HG03432 (cell line): Measurements from ENCODE around the gene ARID5B.
"Not testable (repeated sequence)": the region's sequence is repeated elsewhere in the genome, so short reads cannot be mapped to it uniquely, and the experiment has no call there.

Source experiments
- ATAC-seq: cut with Tn5 transposase; IDR thresholded peaks from one replicate; pipeline ENCODE4 v1.9.1; 2021; ENCODE audit warnings: mild to moderate bottlenecking, moderate library complexity; ENCODE audit not compliant: unreplicated experiment

Gene ARID5B

DNA sequence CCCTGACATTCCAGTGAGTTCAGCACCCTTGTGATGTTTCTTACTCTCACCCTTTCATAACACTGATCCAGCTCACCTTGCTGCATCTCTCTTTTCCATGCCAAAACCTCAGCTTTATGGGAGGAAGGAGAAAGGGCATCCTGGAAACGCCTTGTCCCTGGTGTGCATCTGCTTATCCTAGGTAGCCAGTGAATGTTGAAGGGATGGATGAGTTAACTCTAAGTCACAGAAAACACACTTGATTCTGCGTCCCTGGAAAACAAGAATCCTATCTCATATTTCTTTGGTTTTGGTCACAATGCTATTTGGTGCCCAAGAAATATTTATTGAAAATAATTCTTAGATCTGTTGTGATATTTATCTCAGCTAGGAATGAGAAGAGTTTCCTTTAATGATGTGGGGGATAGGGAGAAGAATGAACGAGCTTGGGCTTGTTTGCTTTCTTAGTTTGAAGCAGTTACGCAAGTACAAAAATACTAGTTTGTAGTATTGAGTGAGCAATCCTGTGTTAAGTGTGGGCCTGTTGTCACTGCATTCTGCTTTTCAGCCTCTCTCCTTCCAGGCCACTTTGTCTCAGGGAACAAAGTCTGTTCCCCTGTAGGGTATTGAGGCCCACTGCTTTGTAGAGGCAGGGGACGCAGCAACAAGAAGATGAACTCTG is 126.5 kb downstream of the ARID5B start:
- no peak for ATAC-seq

DNA sequence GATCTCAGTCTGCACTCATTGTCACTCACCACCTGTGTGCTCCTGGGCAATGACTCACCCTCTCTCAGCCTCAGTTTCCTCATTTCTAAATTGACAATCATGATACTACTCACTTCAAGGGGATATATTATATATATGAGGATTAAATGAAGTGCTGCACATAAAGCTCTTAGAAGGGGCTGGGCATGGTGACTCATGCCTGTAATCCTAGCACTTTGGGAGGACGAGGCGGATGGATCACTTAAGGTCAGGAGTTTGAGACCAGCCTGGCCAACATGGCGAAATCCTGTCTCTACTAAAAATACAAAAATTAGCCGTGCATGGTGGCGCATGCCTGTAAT is 127.0 kb downstream of the ARID5B start:
- not testable (repeated sequence) for ATAC-seq

- no peak for ATAC-seq
Measured at GRCh38 chr10:62029401-62029800, 127.9 kb downstream of the ARID5B start.

DNA sequence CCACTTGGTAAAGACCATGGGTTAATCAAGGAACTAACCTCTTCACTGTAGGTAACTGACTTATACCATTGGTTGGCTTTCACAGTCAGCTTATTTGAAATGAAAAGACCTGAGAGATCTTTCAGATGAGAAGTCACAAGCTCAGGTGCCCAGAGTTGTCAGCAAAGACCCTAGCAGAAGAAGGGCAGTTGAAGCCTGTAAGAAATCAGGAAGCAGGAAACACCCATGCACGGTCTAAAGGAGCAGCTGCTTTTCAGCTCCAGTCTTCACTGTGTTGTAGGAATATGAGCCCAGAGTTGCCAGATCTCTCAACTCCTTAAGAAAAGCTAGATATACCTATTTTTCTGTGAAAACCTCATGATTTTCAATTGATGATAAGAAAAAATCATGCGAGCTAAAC is 130.0 kb downstream of the ARID5B start:
- no peak for ATAC-seq

GRCh38 chr10:62033125-62033524 is 131.6 kb downstream of the ARID5B start:
- ATAC-seq = no peak

- no peak for ATAC-seq
Measured at GRCh38 chr10:62034096-62034640, 132.7 kb downstream of the ARID5B start.

GRCh38 chr10:62036186-62037081 is 134.9 kb downstream of the ARID5B start:
- ATAC-seq = no peak

DNA sequence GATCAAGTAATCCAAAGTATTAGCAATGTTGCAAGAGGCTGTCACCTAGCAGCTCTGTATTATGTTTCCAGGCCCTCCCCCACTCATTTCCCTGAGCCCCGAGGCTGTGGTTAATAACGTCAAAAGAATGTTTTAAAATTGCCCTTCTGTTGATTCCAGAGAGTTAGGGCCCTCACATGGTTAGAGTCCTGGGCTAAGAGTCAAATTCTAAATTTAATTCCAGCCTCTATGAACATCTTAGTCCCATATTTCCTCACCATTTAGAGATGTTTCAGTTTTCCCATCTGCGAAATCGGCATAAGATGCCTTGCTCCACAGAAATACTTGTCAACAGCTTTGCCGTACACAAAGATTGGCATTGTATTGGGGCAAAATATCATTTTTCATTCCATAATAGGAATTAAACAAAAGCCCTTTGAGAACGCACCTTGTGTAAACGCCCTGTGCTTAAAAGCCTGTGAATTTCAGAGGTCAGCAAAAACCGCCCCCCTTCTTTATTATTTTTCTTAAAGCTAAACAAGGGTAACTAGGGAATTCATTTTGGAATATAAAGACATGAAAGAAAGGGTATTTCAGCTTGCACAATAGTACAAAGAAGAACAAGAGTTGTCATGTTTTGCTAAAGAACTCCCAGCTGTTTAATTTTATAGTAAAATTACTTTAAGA is 135.8 kb downstream of the ARID5B start:
- no peak for ATAC-seq

DNA sequence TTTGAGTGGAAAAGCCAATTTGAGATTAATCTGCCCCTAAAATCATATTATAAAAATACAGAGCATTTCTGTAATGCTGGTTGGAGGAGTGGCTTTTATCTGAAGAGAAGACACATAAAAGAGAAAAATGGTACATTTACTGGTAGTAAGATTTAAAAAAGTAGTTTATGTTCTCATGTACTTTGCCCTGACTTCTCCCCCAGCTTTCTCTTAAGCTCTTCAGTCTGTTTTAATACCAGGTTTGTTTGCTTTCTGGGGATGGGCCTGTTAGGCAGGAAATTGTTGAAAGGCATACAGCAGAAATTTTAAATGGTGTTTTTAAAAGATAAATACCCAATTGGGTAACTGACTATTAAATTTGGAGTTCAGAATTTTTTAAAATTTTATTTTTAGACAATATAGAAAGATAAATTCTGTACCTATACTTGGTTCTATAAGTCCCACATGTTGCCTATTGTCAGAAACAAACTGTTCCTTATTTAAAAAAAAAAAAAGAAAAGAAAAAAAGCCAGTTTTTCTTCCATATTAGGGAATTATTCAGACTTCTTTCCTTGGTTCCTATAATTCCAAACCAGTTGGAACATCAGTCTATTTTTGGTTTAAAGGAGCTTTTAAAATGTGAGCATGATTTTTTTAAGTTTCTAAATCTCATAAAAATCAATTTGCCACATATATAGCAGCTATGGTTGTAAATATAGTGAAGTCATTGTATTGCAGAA is 136.6 kb downstream of the ARID5B start:
- no peak for ATAC-seq

GRCh38 chr10:62038609-62039190 is 137.2 kb downstream of the ARID5B start:
- ATAC-seq = peak; percentile 64

DNA sequence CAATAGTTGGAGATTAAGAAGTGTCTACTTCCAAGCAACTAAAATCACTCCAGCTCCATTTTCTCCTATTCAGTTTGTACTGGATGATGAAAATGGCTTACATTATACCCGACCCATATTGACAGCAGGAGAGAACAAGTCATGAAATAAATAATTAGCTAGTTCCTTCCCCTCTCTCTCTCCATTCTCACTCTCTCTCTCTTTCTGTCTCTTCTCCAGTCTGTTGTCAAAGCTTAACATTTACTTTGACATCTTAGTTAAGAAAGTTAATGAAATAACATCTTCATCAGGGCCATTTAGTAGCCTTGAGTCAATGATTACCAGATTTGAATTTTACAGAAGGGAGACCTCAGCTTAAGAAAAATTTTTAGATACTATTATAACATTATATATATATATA is 138.5 kb downstream of the ARID5B start:
- ATAC-seq = no peak

GRCh38 chr10:62040881-62041280 is 139.4 kb downstream of the ARID5B start:
- no peak for ATAC-seq

DNA sequence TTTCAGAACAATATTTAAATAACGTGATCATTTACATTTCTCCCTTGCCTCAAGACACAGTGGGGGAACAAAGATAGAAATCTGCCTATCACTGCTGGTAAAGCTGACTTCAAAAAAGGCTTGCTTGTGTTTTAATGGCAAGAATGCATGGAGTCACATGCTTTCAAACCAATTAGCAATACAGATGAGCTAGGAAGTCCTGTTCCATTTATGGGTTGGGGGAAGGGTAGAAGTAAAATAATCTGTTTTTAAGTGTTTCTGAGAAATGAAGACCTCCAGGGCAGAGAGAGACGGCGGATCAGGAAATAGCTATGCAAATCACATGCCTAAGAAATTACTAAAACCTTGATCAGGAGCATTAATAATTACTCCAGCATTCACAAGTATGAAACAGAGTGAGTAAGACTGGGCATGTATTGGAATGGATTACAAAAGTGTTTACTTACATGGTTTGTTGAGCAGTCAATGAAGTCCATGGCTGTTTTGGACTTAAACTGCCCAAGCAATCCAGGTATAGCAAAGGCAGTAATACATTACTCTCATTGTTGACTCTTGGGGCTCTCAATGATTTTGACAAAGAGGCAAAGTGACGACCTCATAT is 142.0 kb downstream of the ARID5B start:
- ATAC-seq = no peak

DNA sequence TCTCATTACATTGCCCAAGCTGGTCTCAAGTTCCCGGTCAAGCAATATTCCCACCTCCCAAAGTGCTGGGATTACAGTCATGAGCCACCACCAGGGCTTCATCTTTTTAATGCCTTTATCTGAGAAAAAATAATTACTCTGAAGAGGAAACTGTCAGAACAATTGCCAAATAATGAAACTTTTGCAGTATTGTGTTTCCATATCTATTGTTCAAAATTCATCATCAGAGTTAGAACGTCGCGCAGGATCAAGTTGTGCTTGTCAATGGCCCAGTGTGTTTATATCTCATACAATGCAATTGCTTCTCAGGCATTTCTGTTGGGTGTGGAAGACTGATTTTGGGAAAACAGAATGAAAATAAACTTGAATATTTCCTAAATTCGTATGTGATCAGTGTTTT is 143.1 kb downstream of the ARID5B start:
- no peak for ATAC-seq

DNA sequence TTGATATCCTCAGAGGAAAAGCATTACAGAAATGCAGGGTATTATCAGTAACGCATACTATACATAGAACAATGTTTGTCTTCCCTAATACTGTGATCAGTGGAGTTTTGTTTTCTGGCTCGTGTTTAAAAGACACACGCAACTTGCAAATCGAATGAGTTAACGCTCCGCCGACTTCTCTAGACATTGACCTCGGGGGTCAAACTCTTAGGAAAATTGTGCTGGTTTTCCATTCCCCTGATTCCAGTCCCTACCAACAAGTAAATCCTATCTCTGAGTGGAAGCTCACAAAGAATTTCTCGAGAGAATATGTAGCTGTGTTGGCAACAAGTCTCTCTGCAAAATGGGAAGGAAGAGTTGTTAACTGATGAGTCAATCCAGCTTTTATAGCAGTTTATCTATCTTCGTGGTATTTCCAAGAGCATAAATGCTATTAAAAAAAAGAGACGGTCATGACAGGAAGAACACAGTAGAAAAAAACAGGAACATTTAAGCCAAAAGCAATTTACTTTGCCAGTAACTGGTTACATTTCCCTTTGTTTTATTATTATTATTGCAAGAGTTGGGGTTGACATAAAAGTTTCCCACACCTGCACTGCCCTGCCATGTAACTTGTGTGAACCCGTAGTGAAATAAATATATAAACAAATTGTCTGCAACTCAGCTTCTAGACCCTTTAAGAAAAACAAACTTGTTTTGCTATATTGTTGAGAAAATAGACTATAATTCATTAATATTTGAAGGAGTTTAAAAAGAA is 144.4 kb downstream of the ARID5B start:
- ATAC-seq = no peak

- peak; percentile 56 for ATAC-seq
Measured at GRCh38 chr10:62046522-62047227, 145.2 kb downstream of the ARID5B start.

GRCh38 chr10:62047228-62047892 is 145.9 kb downstream of the ARID5B start:
- ATAC-seq = no peak

GRCh38 chr10:62047960-62048383 is 146.5 kb downstream of the ARID5B start:
- ATAC-seq = no peak
